OCI-M1 (cell line): ENCODE results near the gene CALCOCO1.
"Not testable (repeated sequence)": the region's sequence is repeated elsewhere in the genome, so short reads cannot be mapped to it uniquely, and the experiment has no call there.

Experiments used
- DNase-seq: peaks from one replicate; lab custom pipeline; 2025; lab: John Stamatoyannopoulos, UW

CALCOCO1 gene, protein sequence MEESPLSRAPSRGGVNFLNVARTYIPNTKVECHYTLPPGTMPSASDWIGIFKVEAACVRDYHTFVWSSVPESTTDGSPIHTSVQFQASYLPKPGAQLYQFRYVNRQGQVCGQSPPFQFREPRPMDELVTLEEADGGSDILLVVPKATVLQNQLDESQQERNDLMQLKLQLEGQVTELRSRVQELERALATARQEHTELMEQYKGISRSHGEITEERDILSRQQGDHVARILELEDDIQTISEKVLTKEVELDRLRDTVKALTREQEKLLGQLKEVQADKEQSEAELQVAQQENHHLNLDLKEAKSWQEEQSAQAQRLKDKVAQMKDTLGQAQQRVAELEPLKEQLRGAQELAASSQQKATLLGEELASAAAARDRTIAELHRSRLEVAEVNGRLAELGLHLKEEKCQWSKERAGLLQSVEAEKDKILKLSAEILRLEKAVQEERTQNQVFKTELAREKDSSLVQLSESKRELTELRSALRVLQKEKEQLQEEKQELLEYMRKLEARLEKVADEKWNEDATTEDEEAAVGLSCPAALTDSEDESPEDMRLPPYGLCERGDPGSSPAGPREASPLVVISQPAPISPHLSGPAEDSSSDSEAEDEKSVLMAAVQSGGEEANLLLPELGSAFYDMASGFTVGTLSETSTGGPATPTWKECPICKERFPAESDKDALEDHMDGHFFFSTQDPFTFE

DNA sequence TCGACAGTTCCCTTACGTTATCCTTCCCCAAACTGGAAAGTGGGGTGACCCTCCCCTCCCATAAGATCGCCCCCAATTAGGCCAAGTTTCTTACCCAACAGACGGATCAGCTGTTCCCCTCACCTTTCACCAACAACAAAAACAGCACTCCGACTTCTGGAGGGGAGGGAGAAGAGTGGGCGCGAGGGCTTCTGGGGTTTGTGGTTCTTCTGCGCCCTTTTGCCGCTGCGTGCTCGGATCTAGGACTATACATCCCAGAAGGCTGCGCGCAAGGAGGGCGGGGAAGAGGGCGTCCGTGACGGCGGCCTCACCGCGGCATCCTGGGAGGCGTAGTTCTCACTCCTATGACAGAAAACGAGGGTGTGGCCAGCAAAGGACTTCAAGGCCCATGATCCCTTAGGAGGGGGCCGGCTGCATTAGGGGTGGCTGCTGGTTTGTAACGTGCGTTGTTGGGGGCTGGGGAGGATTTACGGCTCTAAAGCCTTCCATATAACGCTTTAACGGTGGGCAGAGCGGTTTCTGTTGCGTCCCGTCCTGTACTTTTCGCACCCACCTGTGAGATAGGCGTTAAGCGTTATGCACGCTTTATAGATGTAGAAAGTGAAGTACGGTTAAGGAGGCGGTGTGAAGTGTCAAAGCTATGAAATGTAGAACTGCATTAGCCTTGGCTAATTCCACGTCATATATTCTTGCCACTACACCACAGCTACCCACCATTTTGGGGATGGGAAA lies at the start of gene CALCOCO1:
Gene CALCOCO1, minus strand, starts transcription at position 143 of the 732 bp plus-strand sequence. CDS start 2,210 bp downstream, outside the sequence.
- DNase-seq, result peak; percentile 98

DNA sequence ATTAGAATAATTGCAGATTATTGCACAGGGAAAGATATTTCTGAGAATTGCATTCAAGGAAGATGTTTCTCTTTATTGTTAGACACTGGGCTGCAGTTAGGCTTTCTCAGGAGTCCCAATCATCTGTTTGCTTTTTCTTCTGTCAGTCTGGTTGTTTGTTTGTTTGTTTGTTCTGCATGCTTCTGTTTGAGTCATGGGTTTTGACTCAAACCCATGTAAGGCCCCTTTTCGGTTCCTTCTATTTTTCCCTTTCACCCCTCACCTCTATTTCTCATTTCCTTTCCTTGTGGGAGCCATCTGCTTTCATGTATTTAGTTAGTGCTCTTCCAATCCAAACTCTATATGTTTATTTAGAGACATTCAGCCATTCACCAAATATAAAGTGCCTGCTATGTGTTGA lies 49.6 kb upstream of the CALCOCO1 start:
- DNase-seq, result no peak

DNA sequence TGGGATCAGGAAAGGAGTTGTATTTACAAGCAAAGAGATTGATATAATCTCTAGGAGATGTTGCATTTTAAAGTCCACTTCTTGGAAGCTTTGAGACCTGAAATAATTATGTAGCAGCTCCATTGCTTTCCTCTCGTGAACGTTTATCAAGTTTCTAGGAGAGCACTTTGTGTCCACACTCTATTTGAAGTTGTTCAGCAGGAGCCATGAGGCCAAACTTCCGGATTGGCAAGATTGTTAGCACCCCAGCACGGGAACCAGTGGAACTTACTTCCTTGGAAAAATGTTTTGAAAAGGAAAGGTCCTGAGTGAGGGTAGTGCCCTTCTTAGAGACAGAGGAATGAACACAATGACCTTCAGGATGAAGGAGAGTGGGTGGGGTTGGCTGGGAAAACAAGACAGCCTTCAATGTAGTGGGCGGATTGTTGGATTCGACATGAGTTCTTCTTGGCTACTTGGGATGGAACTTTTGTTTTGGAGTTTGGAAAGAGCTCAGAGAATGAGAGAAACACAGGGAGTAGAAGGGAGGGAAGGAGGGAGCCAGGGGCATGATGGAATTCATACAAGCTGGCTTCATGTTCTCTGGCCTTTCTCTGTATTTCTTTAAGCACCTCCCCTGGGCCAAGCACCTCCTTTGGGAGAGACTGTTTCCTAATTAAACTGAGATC lies 48.4 kb upstream of the CALCOCO1 start:
- DNase-seq, result no peak

DNA sequence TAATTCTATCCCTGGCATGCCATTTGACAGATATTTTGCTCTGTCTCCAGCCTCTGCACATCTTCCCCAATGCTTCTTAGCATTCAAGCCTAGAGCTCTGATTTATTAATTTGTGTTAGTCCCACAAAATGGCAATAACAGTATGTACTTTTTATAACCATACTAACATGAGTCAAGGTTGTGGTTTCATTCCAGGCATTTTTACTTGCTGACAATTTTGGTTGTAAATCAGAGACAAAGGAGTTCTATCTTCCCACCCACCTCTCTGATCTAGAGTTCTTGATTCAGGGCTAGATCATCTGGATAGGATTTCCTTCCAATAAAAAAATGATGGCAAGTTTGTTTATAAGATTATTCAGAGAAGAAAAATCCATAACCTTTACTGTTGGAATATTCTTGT lies 43.0 kb upstream of the CALCOCO1 start:
- DNase-seq, result no peak

DNA sequence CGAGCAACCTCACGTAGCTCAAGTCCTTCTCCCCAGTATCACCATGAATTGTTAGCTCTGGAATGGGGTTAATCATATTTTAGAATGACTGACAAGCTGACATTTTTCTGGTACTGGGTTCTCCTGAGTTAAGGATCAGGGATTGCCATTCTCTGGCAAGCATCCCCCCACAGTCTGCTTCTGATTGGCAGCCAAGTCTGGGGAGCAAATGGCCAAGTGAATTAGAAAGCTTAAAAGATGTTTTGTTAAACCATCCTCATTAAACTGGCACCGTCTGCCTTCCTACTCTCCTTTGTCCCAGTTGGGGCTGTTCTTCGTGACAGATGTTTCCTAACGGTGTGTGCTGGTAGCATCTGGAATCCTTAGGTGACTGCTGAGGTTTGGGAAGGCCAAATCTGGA lies 41.7 kb upstream of the CALCOCO1 start:
- no peak for DNase-seq

DNA sequence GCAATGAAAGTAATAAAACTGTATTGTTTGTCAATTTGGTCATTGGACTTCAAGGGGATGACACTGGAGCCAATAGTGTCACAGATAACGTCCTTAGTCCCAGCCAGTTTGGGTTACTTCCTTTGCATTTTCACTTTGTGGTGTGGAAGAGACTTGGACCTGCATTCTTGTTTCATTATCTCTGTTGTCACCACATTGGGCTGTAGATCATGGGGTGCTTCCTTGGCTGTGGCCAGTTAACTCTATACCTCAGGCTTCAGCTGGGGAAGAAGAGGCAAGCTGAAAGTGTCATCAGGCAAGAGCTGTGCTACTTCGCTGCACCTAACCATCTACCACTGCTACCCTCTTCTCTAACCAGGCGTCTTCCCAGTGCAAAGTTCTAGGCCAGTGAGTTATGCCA lies 39.6 kb upstream of the CALCOCO1 start:
- no peak for DNase-seq

DNA sequence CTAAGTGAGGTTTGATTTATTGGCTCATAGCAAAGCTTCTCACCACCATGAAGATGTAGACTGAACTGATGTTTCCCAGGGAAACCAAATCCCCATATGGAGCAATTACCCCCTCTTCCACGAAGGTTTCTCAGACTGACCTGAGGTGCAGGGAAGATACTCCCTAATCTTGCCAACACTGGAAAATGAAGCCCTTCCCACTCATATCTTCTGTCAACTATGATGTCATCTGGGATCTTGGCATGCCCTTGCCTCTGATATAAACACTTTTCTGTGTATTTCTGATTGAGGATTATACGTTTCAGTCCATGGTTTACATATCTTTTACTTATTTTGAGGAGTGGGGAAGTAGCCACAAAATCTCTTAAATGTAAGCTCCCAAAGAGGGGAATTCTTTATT lies 38.6 kb upstream of the CALCOCO1 start:
- no peak for DNase-seq

DNA sequence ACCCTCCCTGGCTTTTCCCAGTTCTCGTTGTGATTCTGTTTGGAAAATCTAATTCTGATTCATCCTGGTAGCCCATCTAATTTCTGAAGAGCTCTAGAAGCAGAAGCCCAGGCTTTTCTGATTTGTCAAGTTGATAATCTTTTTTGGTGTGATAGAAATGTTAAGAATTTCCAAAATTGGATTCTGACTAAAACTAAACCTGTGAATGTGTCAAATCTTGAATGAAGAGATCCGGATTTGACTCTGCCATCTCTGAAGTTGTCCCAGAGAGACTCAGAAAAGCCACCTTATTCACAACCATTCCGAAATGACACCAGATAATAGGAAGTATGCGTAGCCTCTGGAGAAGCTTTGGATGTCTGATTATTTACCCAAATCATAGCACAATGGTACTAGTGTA lies 37.4 kb upstream of the CALCOCO1 start:
- DNase-seq, result no peak

DNA sequence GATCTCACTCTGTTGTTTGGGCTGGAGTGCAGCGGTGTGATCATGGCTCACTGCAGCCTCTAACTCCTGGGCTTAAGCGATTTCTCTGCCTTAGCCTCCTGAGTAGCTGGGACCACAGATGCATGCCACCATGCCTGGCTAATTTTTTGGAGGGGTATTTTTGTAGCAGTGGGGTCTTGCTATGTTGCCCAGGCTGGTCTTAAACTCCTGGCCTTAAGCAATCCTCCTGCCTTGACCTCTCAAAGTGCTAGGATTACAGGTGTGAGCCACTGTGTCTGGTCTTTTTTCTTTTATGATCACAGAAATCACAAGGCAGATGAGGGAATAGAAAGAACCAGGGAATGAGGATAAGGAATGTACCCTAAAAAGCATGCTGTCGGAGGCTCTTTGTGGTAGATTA lies 35.5 kb upstream of the CALCOCO1 start:
- not testable (repeated sequence) for DNase-seq

DNA sequence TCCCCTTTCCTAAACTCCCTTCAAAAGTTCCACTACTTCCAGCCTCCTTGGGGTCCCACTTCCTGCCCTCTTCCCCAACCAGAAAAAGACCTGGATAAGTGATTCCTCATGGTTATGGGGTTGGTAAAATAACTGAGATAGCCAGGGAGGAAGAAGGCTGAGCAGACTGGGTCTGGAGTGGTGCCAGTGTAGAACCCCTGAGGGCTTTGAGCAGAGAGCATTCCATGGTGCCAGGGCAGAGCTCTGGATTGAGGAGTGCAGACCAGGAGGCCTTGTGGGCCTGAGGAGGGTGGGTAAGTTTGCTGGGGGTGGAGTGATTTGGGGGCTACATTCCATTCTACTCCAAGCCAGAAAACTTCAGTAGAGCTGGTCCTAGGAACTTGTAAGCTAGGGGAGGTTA lies 34.1 kb upstream of the CALCOCO1 start:
- DNase-seq, result no peak

DNA sequence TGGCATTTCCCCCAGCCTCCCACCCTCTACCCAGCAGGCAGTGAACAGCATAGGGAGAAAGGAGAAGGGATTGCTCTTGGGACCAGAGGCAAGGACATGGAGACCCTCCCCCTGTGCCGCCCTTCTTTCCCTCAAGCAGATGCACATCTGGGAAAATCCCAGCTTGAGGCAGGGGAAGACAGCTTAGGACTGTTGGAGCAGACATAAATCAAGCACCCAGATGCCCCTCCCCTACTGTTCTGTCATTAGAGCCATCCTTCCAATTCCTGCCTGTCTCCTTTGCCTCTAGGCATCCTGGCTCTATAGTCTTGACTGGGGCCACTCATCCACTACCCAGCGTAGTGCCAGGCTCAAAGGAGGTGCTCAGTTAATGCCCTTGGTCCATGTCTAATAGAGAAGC lies 32.0 kb upstream of the CALCOCO1 start:
- no peak for DNase-seq

DNA sequence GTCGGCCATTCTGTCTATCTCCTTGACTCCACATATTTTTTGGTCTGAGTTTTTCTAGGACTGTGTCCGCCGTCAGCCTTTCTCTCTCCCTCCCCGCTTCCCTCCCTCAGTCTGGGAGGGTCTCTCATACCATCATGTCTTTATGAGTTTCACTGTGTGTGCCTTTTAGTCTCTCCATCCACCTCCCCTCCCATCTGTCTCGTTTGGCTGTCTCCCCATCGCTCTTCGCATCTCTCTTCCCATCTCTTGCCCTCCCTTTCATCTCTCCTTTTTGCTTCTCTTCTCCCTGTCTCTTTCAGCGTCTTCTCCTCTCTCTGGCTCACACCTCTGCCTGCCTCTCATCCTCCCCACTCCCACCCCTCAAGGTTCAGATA lies 31.5 kb upstream of the CALCOCO1 start:
- no peak for DNase-seq

DNA sequence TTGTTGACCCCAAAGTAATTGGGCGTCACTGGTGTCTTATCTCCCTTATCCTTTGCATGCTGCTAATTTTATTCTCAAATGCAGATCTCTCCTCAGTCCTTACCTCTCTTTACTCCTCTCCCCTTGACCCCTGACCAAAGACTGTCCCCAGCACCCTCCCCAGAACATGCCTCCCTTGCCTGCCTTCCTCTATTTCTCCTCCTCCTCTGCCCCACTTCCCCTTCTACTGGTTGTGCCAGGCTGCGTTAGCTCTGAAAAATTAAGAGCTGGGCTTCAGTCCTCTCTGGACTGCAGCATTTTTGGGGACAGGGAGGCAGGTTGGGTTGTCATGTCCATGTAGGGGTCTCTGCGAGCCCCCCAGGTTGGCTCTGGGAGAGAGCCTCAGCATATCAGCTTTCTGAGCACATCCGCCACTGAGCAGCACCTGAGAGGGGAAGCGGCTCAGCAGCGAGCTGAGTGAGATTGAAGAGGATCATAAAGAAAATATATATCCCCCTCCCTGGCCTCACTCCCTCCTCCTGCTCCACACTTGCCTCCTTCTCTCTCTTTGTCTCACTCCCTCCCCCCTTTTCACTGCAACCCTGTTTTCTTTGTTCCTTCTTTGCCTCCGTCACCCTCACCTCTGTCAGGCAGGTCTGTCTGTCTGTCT lies 31.0 kb upstream of the CALCOCO1 start:
- DNase-seq, result no peak

DNA sequence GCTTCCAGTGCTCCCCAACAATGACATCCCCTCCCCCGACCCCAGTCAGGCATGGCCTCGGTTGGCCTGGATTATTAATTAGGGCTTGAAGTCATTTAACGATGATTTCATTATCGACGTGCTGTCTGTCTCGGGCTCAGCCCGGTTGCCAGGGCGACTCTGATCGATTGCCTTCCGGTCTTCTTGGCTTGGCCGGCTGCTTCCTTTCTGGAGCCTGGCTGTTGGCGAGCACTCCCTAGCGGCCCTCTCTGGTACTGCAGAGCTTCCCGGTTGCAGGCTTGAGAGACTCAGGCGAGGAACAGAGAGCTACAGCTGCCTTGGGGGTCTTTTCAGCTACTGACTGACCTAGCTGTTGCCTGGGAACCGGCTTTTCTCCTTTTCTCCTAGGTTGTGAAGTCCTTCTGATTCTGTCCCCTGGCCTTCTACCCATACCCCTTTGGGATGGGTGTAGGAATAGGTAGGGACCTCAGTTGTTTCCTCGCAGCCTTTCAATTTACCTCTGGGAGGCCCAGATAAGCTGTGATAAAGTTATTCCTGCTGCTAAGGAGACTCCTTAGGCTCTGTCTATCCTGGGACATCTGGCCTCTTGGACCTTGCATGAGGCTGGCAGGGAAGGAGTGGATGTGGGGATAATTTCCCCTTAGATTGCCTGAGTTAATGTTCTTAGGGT lies 30.0 kb upstream of the CALCOCO1 start:
- DNase-seq, result peak; percentile 88

DNA sequence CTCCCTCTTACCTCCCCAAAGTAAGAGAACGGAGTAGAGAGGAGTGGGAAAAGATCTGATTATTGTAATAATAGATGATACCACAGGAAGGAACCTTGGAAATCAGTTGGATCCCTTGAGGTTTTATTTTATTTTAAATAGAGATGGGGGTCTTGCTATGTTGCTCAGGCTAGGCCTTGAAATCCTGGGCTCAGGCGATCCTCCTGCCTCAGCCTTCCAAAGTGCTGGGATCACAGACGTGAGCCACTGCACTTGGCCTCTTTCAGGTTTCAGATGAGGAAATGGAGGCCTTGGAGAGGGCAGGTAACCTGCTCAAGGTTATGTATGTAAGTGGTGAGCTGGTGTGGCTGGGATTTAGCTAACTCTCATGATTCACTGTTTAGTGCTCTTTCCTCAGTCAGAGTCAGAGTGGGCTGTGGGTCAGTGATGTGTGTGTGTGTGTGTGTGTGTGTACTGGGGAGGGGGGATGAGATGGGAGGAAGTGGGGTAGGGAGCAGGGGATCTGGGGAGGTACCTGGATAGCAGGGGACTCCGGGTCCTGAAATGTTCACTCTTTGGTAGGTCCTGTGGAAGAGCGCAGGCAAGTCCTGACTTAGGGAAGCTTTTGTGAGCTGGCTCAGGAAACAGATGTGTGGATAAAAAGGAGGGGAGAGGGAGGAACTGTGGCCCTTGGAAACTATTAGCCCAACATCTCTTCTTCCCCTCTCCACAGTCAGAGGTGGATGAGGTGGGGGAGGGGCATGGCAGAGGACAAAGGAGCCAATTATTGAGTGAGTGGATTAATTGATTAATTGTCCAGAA lies 29.2 kb upstream of the CALCOCO1 start:
- no peak for DNase-seq

DNA sequence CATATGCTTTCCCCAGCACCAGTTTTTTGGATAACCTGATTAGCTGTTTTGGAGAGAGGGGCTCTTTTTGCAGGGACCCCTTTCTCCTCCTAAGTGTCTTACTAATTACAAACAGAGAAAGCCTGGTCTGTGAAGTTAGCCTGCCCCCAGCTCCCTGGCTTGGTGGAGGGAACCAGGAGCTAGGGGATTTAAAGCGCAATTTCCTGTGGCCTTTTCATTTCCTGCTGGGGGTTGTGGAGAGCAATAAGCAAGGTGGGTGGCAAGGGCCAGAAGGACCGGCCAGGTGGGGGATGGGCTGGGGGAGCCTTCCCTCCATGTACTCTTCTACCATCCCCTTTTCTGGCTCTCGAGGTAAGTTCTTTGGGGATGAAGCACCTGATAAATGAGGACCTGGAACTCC lies 28.6 kb upstream of the CALCOCO1 start:
- no peak for DNase-seq

DNA sequence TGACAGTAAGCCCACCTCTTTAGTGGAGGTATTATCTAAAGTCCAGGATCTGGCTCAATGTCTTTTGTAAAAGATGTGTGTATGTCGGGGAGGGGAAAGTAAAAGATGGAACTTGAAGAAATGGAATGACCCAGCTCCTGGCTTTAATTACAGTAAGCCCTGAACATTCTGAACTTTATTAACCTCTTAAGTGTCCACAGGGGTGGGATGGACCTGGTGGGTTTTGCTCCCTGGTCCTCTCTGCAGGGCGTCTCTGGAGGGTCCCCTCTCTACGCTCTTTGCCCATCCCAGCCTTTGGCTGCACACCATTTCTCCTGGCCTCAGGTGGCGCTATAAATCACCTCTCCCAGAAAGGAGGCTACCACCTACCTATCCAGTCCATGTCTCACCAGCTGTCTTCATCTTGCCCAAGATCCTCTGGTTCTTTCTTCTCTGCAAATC lies 28.2 kb upstream of the CALCOCO1 start:
- no peak for DNase-seq

DNA sequence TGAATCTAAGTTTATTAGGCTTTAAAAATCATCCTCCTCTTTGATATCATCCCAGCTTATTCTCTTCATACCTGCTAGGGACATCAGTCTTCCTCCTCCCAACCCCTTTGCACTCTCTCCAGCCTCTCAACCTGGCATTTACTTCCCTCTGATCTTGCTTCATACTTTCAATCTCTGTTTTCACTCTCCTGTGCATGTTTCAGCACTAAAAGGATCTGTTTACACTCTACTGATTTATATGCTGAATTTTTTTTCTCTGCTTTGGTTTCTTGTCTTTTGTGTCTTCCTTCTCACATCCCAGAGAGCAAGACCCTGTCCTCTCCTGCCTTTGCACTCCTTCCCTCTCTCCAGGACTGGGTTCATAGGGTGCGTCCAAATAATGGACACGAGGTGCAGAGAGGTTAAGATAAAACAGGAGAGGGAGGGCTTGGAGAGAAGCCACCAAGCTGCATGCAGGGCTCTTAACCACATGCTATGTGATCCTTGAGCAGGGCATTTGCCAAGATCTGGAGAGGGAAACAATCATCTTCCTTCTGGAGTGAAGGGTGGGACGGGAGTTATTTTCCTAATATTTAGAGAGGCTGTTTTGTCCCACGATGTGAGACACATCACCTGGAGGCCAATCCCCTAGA lies 27.5 kb upstream of the CALCOCO1 start:
- no peak for DNase-seq

DNA sequence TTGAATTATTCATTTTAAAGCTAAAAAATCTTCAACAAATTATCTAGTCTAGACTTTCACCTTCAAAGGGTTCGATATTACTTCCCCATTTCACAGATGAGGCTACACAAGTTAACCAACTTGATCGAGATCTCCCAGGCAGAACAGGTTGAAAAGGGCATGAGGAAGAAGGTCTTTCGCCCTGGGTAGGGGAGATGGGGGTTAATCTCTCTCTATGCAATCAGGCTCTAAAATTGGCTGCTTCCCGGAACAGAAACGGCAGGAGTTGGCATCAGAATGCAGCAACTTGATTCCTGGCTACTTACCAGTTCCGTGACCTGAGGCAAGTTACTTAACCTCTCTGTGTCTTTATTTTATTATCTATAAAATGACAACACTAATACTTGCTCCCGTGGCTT lies 26.9 kb upstream of the CALCOCO1 start:
- no peak for DNase-seq

DNA sequence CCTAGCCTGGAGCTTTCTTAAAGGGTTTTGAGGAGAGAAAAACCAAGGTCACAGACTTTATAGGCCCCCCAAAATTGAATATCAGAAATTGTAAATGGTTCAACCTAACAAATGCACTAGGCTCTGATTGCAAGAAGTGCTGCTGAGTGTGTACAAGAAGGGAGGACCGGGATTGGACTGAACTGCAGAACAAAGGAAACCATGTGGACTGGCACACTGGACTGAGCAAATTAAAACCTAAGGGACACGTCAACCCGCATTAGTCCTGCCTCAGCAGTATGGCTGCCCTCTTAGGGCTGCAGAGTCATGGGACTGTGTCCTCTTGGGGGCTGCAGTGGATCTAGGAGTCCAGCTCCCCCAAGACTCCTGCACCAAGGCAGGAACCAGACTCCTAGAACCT lies 25.4 kb upstream of the CALCOCO1 start:
- DNase-seq, result no peak
